HG03095 (cell line): ENCODE data around the gene PHOSPHO1.

Source experiments
- ATAC-seq: cut with Tn5 transposase; IDR thresholded peaks from one replicate; pipeline ENCODE4 v1.9.1; 2021; ENCODE audit warnings: moderate library complexity; ENCODE audit not compliant: unreplicated experiment

The PHOSPHO1 gene

GRCh38 chr17:49219987-49220386 is 10.6 kb downstream of the PHOSPHO1 start:
- ATAC-seq: no peak

DNA sequence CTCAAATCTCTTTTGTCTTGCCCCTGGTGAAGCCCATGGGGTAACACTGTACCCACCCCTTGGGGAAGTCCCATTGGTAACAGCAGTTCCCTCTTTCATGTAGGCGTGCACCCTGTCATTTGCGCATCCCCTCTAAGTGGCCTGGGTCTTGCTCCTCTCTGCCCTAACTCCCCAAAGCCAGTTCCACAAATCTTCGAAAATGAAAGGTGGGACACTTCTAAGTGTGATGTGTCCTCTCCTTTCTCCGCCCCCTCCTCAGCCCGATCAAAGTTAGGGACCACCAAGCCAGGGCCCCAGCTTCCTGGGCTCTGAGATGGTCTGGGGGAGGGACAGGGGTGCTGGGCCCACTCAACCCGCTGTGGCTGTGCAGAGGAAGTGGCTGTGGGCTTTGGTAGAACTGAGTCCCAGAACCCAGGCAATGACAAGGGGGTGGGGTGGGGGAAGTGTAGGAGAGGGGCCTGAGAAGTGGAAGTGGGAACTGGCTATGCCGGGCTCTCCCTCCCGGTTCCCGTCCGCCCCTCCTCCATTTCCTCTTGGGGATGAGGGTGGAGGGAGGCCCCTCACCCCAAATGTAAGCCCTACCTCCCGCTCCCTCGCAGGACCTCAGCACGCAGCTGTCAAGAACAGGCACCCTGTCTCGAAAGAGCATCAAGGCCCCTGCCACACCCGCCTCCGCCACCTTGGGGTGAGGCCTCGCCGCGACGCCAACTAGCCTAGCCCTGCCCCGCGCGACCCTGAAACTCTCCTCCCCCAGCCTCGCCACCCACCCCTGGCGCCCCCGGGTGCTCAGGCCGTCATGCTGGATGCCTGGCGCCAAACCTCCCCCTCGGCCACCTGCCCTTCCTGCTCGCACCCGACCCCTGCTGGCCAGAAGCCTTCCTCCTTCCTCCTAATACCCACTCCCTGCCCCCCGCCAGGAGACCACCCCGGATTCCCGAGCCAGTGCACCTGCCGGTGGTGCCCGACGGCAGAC is 11.4 kb downstream of the PHOSPHO1 start:
- no peak for ATAC-seq

GRCh38 chr17:49217651-49218413 is 12.8 kb downstream of the PHOSPHO1 start:
- ATAC-seq: peak; percentile 45

DNA sequence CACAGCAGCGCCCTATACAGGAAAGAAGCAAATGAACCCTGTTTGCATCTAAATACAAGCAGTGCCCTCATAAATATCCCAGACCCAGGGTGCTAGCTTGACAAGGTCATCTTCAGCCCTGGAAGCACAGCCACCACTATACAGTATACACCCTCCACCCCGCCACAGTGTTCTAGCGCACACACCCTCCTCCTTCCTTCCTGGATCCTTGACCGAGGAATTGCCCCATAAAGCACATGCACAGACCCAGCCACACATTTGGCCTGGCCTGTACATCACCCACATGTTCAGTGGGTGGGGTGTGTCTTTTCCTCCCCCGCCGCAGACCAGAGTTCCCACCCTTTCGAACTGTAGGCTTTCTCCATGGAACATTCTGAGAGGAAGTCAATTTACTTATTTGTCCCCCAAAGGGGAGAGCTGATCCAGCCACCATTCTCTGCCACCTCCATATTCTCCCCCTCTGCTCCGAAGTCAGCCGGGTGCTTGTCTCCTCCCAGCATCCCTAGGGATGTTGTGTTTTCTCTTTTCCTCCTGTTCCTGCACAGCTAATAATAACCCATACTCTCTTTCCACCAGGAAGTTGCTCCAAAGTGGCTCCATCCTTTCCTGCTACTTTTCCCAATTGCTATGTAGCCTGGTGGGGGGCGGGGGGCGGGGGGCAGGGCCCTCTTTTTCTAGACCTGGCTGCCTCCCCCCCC is 13.5 kb downstream of the PHOSPHO1 start:
- no peak for ATAC-seq

DNA sequence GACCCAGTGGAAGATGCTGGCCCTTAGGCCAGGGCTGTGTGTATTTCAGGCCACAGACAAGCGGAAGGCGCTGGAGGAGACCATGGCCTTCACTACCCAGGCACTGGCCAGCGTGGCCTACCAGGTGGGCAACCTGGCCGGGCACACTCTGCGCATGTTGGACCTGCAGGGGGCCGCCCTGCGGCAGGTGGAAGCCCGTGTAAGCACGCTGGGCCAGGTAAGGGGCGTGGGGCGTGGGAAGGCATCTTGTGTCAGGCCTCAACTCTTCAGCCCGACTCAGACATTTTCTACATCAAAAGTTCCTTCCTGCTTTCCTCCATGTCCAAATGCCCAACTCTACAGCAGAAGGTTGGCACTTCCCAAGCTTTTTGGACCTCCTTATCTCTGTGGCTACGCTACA is 14.1 kb downstream of the PHOSPHO1 start:
- no peak for ATAC-seq

- no peak for ATAC-seq
These were observed 15.8 kb downstream of the PHOSPHO1 start for GRCh38 chr17:49214676-49215360.

- ATAC-seq: no peak
These were observed 16.7 kb downstream of the PHOSPHO1 start for GRCh38 chr17:49213847-49214246.

DNA sequence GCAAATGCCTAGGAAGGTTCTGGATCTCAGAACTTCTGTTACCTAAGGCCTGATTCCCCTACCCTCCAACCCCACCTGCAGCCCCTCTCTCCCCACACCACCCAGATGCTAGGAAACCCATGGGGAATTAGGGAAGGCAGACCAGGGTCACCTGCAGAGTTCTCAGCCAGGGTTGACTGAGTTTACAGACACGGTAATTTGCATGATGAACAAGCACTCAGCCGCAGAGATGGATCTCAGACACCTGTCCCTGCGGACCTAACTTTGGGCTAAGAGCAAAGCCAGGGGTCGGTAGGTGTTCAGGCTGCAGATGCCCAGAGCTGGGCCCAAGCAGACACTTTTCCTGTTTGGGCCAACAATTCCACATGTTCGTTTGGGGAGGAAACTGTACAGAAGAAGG is 17.2 kb downstream of the PHOSPHO1 start:
- ATAC-seq: no peak

DNA sequence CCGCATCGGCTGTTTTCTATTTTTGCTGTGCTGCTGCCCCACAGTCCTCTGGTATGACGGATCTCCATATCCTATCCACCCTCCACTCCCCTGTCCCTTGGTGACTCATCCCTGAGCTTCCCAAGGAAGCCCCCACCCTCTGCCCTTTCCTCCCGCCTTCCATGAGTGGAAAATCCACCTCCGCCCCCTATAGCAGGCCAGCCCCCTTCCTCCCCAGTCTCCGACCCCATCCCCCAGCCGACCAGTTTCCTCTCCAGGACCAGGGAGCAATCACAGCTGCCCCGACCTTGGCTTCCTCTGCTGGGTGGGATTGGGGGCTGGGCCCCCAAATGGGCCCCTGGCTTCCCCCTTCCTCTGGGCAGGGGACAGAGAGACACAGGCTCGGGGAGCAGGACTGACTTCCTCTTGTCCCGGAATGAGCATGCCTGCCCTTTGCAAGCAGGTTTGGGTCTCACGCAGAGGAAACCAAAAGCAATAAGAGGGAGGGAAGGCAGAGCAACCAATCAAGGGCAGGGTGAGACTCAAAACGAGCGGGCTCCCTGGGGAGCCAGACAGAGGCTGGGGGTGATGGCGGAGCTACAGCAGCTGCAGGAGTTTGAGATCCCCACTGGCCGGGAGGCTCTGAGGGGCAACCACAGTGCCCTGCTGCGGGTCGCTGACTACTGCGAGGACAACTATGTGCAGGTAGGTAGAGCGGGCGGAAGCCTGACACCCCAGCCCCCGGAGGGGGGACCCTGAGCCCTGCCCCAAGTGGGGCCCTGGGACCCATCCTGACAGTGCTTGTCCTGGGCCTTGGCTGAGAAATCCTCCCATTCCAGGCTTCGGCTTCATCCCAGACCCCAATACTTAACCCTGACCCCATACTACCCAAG is 20.2 kb downstream of the PHOSPHO1 start, which contains the start of the genes ABI3 and GNGT2:
Gene ABI3 (plus strand): TSS at position 550 of the 872 bp plus-strand sequence. CDS start 18 bp downstream, at position 568.
Gene GNGT2 (minus strand): TSS at position 417 of the 872 bp plus-strand sequence. CDS start 3,152 bp downstream, outside the sequence.
- peak; percentile 80 for ATAC-seq

GRCh38 chr17:49209061-49209571 is 21.5 kb downstream of the PHOSPHO1 start:
- no peak for ATAC-seq

DNA sequence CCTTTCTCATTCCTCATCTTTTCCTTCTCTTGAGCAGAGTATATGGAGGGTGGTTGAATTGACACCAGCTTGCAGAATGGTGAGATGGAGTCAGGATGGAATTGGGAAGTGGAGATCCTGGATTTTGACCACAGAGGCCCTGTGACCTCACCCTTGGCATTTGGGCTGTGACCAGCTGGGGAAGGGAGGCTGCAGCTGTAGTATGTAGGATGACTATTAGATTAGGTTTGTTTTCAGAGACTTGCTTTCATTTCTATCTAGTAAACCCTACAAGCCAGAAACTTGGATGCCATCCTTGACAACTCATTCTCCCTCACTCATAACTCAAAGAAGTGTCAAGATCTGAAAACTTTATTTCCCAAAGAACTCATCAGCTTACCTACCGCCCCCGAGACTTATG is 26.1 kb downstream of the PHOSPHO1 start:
- ATAC-seq: no peak

GRCh38 chr17:49203796-49204195 is 26.8 kb downstream of the PHOSPHO1 start:
- no peak for ATAC-seq

- no peak for ATAC-seq
These were observed 29.1 kb downstream of the PHOSPHO1 start for GRCh38 chr17:49201481-49201927.

DNA sequence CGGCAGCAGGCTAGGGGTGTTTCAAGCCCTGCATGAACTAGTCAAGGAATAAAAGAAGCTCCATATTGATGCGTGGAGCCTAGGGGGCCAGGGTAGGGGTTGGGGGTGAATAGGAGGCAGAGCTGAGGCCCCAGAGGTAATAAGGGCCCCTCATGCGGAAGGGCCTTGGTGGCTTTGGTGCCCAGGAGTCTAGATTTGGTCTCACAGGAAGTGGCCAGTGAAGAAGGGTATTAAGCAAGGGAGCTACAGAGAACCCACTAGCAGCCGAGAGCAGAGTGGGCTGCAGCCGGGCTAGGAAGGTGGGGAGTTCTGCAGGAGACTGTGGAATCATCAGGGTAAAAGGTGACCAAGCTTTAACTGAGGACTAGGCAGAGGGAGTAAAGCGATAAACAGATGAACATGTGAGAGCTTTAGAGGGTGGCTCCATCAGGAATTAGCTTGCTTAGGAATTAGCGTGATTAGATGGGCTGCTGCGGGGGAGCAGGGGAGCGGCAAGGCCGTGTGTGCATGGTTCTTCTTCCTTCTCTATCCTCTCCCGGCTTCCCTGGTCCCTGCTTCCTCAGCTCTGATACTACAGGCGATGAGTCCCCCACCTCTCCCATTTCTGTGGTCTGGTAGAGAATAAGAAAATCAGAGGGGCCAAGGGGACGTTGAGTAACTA is 30.0 kb downstream of the PHOSPHO1 start:
- ATAC-seq: no peak

DNA sequence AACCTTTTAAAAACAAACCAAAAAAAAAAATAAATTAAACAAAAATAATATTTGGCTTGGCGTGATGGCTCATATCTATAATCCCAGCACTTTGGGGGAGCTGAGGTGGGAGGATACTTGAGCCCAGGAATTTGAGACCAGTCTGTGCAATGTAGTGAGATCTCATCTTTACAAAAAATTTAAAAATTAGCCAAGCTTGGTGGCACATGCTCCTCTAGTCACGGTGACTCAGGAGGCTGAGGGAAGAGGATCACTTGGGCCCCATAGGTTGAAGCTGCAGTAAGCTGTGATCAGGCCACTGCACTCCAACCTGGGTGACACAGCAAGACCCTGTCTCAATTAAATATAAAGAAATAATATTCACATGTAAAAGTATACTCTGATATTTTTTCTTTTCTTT is 32.4 kb downstream of the PHOSPHO1 start:
- ATAC-seq: no peak

DNA sequence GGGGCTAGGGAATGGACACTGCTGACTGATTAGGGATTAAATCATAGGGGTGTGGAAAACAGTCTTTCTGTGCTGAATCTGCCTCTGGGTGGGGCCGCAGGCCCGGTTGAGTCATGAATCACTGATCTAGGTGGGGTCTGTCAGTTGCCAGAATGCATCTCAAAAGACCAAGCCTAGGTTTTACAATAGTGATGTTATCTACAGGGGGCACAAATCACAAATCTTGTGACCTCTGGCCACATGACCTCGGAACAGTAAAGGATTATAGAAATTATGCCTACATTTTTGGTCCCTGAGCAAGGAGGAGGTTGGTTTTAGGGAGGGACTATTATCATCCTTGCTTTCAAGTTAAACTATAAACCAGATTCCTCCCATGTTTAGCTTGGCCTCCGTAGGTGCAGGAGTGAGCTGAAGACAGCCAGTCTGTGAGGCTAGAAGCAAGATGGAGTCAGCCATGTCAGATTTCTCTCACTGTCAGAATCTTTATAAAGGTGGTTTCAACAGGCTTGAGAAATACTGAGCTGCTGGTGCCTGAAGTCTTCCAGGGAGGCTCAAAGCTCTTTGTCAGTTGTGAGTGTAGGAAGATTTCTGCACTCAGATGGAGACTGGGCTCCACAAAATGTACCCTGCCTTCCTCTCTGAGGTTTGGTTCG is 33.1 kb downstream of the PHOSPHO1 start:
- no peak for ATAC-seq

DNA sequence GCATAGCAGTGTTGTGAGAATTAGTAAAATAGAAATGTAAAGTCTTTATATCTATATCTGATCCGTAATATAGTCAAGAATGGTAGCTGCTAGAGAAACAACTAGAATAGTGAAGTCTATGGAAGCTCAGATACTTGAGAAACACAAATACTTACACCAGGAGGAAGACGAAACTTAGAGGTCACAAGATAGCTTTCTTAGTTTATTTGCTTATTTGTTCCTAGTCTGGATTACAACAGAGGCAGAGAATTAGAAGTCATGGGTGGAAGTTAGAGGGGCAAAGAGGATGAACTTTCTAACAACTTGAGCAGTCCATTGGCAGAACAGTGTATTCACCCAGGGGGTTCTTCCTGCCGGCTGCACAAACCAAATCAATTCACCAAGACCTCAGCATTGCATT is 34.1 kb downstream of the PHOSPHO1 start:
- no peak for ATAC-seq

GRCh38 chr17:49195751-49196150 is 34.8 kb downstream of the PHOSPHO1 start:
- no peak for ATAC-seq
